Glomerular visceral epithelial cell (primary cell): Measurements from ENCODE around the gene PEG3.

Experiments used
- DNase-seq: peaks from one replicate; pipeline ENCODE4 v3.0.0-alpha.2; 2016; ENCODE audit errors: extremely low spot score

PEG3 gene

DNA sequence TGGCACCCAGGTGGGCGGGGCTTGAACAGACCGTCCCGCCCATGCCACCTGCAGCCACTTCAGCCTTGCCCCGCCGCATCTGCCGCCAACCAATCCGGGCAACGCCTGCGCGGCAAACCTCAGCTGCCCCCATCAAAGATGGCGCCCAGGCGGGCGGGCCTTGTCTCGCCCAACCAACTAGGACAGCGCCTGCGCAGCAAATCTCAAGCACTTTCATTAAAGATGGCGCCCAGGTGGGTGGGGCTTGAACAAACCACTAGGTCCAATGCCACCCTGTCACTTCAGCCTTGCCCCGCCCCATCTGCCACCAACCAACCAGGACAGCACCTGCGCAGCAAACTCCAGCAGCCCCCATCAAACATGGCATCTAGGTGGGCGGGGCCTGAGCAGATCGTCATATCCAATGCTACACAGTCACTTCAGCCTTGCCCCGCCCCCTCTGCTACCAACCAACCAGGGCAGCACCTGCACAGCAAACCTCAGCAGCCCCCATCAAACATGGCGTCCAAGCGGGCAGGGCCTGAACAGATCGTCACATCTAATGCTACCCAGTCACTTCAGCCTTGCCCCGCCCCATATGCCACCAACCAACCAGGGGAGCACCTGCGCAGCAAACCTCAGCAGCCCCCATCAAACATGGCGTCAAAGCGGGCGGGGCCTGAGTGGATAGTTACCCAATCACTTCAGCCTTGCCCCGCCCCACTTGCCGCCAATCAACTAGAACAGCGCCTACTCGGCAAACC is 1.4 kb downstream of the PEG3 start:
- no peak for DNase-seq

DNA sequence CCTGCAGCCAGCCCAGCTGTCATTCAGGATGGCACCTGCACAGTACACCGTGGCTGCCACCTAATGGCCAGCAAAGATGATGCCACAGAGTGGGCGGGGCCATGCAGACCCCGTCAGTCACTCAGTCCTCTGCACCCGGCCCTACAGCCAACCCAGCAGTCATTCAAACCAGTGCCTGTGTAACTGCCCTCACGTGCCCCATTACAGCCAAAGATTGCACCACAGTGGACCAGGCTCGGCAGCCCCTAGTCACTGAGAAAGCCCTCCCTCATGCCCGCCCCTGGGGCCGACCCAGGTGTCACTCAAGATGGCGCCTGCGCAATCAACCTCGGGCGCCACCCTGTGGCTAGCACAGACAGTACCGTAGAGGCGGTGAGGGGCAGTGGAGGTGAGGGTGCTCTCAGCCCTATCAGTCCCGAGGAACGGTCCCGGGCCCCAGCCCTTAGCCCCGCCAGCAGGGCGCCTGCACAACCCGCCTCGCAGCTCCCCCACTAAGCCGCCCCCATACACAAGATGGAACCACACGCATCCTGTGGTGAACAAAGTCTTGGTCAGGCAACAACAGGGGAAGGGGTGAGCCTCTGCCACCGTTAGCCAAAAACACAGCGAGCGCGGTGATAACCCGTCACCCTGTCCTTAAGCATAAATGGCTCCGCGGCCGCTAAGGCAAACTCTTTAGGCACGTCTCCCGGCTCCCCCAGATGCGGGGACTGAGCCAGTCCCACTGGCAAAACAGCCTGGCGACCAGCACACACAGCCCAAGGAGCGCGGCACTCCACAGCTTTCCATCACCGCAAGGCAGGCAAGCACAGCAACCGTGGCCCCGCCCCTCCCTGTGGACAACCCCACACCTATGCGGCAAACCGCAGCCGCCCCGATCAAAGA is 2.3 kb downstream of the PEG3 start:
- no peak for DNase-seq

GRCh38 chr19:56837492-56838023 is 3.0 kb downstream of the PEG3 start:
- no peak for DNase-seq

DNA sequence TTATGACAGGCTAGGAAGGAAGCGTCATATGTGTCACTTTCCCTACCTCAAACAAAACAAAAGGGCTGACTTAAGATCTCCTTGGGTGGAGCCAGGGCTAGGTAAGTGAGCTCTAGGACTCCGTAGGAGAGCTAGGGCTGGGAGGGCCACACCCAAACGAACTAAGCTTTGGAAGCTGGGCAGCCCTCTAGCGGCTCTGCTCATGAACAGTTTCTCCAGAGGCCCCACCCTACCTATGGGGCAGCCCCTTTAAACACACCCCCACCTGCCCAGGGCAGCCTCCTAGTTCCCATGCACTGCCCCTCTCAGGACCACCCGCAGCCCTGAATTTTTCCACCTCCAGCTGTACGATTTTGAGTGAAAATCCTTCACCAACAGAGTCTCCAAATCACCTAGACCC is 3.5 kb downstream of the PEG3 start:
- DNase-seq: no peak

DNA sequence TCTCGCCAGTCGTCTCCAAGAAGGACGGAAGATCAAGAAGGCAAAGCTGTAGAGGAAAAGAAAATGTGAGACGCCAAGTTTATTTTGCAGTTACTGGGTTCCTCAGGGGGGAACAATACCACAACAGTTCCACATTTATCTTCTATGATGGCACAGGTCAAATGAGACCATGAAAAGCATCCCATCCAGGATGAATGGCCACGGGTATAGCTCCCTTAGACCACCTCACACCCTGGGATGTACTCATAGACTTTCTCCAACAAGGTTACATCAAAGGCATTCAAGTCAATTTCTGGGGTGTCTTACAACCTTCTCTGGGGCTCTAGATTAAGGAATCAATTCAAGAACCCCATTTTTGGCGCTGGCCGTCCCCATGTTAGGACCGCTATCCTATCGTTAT is 4.5 kb downstream of the PEG3 start:
- no peak for DNase-seq

DNA sequence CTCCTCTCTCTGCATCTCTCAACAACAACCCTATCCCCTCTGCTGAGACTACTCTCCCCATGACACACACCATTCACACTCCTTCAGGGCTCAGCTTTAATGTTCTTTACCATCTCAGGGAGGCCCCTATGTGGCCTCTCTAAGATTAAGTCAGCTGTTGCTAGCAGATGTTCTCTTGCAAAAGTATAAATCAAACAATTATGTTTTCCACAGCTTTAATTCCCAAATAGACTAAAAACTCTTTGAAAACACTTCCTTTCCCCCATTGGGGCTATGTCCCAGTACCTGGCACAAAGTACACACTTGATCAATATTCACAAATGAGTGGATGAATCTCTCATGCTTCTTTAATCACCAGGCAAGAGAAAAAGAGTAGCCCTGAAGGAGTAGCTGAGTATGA is 5.1 kb downstream of the PEG3 start:
- no peak for DNase-seq

GRCh38 chr19:56834564-56835375 is 5.8 kb downstream of the PEG3 start:
- DNase-seq: no peak

DNA sequence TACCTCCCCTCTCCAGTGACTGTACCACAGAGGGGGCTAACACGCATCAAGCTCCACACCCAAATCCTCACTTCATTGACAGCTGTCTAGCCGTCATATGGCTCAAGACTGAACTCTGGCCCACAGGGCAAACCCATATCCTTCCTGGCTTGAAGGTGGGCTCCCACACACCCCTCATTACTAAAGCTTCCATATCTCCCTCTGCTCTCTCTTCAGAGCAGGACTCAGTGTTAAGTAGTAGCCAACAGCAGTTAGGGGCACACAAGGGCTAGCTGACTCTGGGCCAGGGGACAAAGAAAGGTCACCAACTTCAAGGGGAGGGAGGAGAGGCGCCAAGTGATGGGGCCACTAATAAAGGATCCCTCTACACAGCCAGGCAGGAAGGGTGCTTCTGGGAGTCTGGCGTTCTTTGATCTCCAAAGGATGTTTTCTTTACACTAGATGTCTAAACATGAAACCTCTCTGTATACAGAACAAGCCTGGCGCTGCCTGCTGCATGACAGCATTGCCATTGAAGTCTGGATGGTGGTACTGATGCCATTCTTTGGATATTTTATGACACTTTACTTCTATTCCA is 8.1 kb downstream of the PEG3 start:
- DNase-seq: no peak

- no peak for DNase-seq
Observed at GRCh38 chr19:56831255-56831654, 9.3 kb downstream of the PEG3 start.

DNA sequence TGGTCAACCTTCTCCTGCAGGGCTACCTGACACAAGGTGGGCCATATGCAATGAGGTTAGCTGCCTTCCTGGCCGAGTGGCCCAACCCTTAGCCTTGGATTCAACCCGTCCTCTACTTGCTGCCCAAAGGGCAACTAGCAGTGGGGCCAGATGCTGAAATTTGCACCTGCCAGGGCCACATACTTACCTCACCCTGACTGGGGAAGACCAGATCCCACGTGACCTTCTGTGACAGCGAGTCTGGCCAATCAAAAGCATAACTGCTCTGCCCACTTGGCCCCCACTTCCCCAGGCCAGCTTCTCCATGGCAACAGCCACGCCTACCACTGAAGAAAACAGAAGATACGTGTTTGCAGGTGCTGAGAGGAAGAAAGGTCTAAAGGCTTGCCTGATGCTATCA is 10.9 kb downstream of the PEG3 start:
- no peak for DNase-seq

DNA sequence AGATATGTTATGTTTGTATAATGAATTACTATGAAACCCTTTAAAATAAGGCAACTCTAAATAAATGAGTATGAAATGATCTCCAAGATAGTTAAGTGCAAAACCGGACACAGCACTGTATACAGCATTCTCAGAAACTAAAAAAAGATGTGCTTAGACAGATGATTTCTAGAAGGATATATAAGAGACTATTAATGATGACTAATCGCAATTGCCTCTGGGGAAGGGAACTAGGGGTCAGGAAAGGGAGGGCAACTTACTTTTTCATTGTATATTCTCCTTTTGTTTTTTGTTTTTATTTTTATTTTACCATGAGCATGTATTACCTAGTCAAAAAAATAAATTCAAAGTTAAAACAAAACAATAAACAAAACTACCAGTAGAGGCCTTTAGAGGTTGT is 12.8 kb downstream of the PEG3 start:
- no peak for DNase-seq

- no peak for DNase-seq
Observed at GRCh38 chr19:56823956-56824355, 16.6 kb downstream of the PEG3 start.

DNA sequence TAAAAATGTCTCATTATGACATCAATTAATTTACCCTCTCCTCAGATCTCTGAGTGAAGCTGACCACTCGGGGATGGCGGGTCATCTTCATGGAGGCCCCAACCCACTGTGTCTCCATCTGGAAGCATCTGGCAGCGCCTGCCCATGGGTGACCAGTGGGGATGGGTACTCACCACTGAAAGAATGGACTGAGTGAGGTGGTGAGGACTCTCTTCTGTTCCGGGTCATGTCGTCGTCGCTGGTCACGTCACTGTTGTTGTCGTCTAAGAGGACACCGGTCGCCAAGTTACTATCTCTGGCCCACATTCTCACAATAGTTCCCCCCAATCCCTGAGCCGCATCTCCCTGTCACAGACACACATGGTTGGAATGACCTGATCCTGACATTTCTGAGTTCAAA is 17.1 kb downstream of the PEG3 start:
- DNase-seq: no peak

- no peak for DNase-seq
Observed at GRCh38 chr19:56822755-56823154, 17.8 kb downstream of the PEG3 start.

- DNase-seq: no peak
Observed at GRCh38 chr19:56821675-56822074, 18.9 kb downstream of the PEG3 start.

- no peak for DNase-seq
Observed at GRCh38 chr19:56821209-56821608, 19.3 kb downstream of the PEG3 start.

DNA sequence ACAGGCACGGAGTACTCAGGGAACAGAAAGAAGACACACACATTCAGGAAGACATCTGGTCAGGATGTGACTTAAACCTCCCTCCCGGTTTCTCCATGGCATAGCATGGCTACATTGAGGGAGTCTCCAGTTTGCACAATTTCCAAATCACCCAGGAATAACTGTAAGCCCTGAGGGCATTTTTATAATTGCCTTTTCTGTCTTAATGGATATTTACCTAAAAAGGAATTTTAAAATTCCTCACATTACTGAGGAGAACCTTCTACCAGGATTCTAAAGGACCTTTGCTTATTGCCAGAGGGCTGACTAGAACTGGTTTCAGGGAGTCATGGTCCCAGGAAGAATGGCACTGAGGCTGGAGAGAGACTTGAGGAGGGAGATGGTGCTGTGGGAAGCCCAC is 21.4 kb downstream of the PEG3 start:
- no peak for DNase-seq

- no peak for DNase-seq
Observed at GRCh38 chr19:56814656-56815055, 25.9 kb downstream of the PEG3 start.

- DNase-seq: no peak
Observed at GRCh38 chr19:56813531-56813930, 27.0 kb downstream of the PEG3 start.

DNA sequence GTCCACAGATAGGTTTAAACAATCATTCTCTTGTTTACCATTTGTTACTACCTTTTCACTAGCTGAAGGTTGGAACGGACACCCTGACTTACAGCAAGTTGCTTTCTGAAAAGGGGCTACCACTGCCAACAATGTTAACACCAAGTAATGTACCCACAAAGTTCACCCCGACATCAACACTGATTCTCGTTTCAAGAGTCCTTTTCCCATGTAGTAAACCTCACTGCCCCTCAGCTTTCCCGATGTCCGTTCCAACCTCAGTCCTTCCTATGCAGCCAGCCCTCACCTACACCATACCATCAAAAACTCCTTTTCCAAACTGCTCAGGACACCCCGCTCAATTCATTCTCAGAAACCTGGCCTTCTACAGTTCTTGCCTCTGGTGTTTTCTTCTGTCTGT is 29.0 kb downstream of the PEG3 start:
- DNase-seq: no peak

DNA sequence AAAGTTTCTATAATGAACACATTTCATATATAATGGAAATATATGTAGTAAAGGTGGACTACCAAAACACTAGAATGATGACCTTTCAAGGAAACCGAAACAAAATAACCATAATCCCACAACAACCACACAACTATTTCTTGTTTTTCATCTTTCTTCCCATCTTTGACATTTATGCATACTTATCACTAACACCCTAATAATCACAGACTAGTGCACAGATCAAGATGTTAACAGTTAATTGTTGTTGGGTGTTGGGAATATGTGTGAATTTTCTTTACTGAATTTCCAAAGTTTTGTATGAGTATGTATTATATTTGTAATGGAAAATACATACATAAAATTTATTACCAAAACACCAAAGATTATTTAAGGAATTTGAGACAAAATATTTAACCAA is 30.3 kb downstream of the PEG3 start:
- no peak for DNase-seq
